Right lobe of liver (tissue), 6 donors: ENCODE results near the gene TP53RK. TPM values are rescaled to one million over a fixed set of nuclear protein-coding genes. Genes with fewer than 3 reads are reported as not detected.
A peak's percentile ranks its signal among the peaks of the same experiment; 100 is the strongest.

Experiments used
- ATAC-seq, 4 donors: fragments of 200-7000 bp; cut with Tn5 transposase; one replicate each; pipeline ENCODE4 v1.9.1; 2020; ENCODE audit warnings: mild to moderate bottlenecking in 4 of 4, moderate library complexity in 4 of 4
- DNase-seq, 3 donors: peaks; one replicate each; pipeline ENCODE4 v3.0.0-alpha.2; 2020
- H3K27ac ChIP-seq, 3 donors: fragments of 200-600 bp; one replicate each; pipeline ENCODE4 v1.8.0; 2022
- H3K27me3 ChIP-seq, 2 donors: fragments of 200-600 bp; one replicate each; pipeline ENCODE4 v1.8.0; 2022
- H3K36me3 ChIP-seq, 4 donors: fragments of 200-600 bp; sonication (generic) in 1 of 4; one replicate each; pipeline versions ENCODE4 v1.5.1 to v1.8.0; 2017 to 2022; ENCODE audit warnings: control low read depth in 1 of 4
- H3K4me1 ChIP-seq, 4 donors: fragments of 200-600 bp; sonication (generic) in 1 of 4; one replicate each; pipeline versions ENCODE4 v1.5.1 to v1.8.0; 2017 to 2022; ENCODE audit warnings: control low read depth in 1 of 4
- H3K4me3 ChIP-seq, 3 donors: fragments of 200-600 bp; one replicate each; pipeline ENCODE4 v1.8.0; 2022
- H3K9me3 ChIP-seq, 4 donors: fragments of 200-600 bp; sonication (generic) in 1 of 4; one replicate each; pipeline versions ENCODE4 v1.5.1 to v1.8.0; 2017 to 2022; ENCODE audit warnings: control low read depth in 1 of 4
- CTCF ChIP-seq, 4 donors: fragments of 200-600 bp in 3 of 4; fragments of 450-650 bp in 1 of 4; IDR thresholded peaks; one replicate each; pipeline versions ENCODE4 v1.5.1 to v1.8.0; 2016 to 2022; ENCODE audit warnings: antibody characterized with exemption in 4 of 4, mild to moderate bottlenecking in 2 of 4
- POLR2A ChIP-seq: fragments of 450-650 bp; IDR thresholded peaks from one replicate; pipeline ENCODE4 v1.6.1; 2017; ENCODE audit warnings: antibody characterized with exemption, mild to moderate bottlenecking
- WGBS: methylation state at CpG from one replicate; pipeline ENCODE4 v1.1.6; 2018; ENCODE audit warnings: low coverage, low lambda C conversion rate; ENCODE audit not compliant: insufficient coverage; ENCODE audit errors: missing lambda C conversion rate; 5-methylcytosine and 5-hydroxymethylcytosine counted together
- intact Hi-C, 2 donors: fragments of 100-400 bp; cut with DNase I; formaldehyde crosslinking; loops; one replicate each; pipeline versions ENCODE4 v1.11.2 to v1.14.1; 2022
- total RNA-seq, 6 experiments: library from RNA; depleted of rRNA in 2 of 6; stranded (reverse); fragments of >200 nt in 2 of 6; fragmentation: NEBNext Ultra II Directional in 3 of 6; extraction: Animal tissue kit (Norgen Biotek cat#: 25700) in 3 of 6; gene quantifications; one replicate each; pipeline versions ENCODE4 v1.1.0 to v1.2.4, GENCODE V29; 2016 to 2023
- donor health status: DM: no; HTN: yes; CAD: no.
- donor health status: DM: no; HTN: no; CAD: no.
- donor health status: DM: no; HTN: no; CAD: no.
- donor health status: DM: no; HTN: yes; CAD: no.
- donor health status: DM: no; HTN: yes; CAD: no.

The TP53RK gene
- total RNA-seq, 6 experiments from 2014 or later: 3.1 to 10.0 (median 5.2) TPM

- intact Hi-C loops: no loop called here
- TF ChIP-seq POLR2A: no peak
- TF ChIP-seq CTCF (IDR thresholded peaks at IDR 0.05): no peak
- WGBS: 72% methylated on average over 11 of the region's 15 CpGs
- Histone ChIP-seq H3K27me3 (no peaks in the 10 kb centered on the region), H3K4me3 (no peak overlapping the region), H3K36me3 (no peaks in the 10 kb centered on the region), H3K4me1 (peaks cover 0 to 57% (median 28%) of the 10 kb centered on the region in 4 donors), H3K27ac (peak overlapping the region in 2 of 3 donors; percentile 8 to 70), H3K9me3 (no peaks in the 10 kb centered on the region)
- ATAC-seq (peak; percentile 30 to 56 (median 37)), DNase-seq (peak; percentile 52 to 74 (median 65))
Observed at GRCh38 chr20:46713957-46714834, 25.0 kb upstream of the TP53RK start.

- DNase-seq: no peak
- Histone ChIP-seq H3K27ac (peak overlapping the region in 1 of 3 donors; percentile 92), H3K36me3 (no peaks in the 10 kb centered on the region), H3K9me3 (no peaks in the 10 kb centered on the region), H3K27me3 (no peaks in the 10 kb centered on the region), H3K4me1 (peaks cover 0 to 60% (median 30%) of the 10 kb centered on the region in 4 donors), H3K4me3 (no peak overlapping the region)
- 51% methylated on average over 4 of the region's 5 CpGs for WGBS
- TF ChIP-seq POLR2A (no peak), CTCF (IDR thresholded peaks at IDR 0.05) (no peak)
- ATAC-seq: no peak
- intact Hi-C loops: no loop called here
Observed at GRCh38 chr20:46712056-46712636, 22.9 kb upstream of the TP53RK start.

- 13% methylated on average over 17 of the region's 22 CpGs for WGBS
- Histone ChIP-seq H3K36me3 (no peaks in the 10 kb centered on the region), H3K27me3 (no peaks in the 10 kb centered on the region), H3K9me3 (no peaks in the 10 kb centered on the region), H3K27ac (peak overlapping the region; percentile 87 to 92 (median 88)), H3K4me3 (peak overlapping the region; percentile 80 to 85 (median 80)), H3K4me1 (peaks cover 0 to 61% (median 30%) of the 10 kb centered on the region in 4 donors)
- peak; percentile 50 to 65 (median 58) for ATAC-seq
- peak; percentile 48 to 80 (median 71) for DNase-seq
- no peak for TF ChIP-seq CTCF (IDR thresholded peaks at IDR 0.05)
- TF ChIP-seq POLR2A: peak; percentile 17
- intact Hi-C loops: no loop called here
Observed at GRCh38 chr20:46710153-46710913, 21.1 kb upstream of the TP53RK start.

GRCh38 chr20:46709459-46710152, 20.4 kb upstream of the TP53RK start, which contains the start of gene SLC2A10:
Gene SLC2A10 (plus strand): TSS chr20:46709649. CDS start chr20:46709737, 88 bp downstream.
- Histone ChIP-seq H3K36me3 (no peaks in the 10 kb centered on the region), H3K9me3 (no peaks in the 10 kb centered on the region), H3K4me3 (peak within 1 kb of the TSS; percentile 80 to 85 (median 80)), H3K4me1 (peaks cover 0 to 62% (median 29%) of the 10 kb centered on the region in 4 donors), H3K27me3 (no peaks in the 10 kb centered on the region), H3K27ac (peak within 1 kb of the TSS; percentile 87 to 92 (median 88))
- ATAC-seq (peak; percentile 61 to 80 (median 72)), DNase-seq (peak; percentile 78 to 84 (median 81))
- 1% methylated on average over 22 of the region's 67 CpGs for WGBS
- TF ChIP-seq CTCF (IDR thresholded peaks at IDR 0.05) (no peak), POLR2A (peak; percentile 77)
- intact Hi-C loops: no loop called here
